Measurements from ENCODE around the gene SPATA24.

SPATA24 gene

GRCh38 chr5:139403418-139403786 is 487 bp downstream of the SPATA24 start:
- no peak for DNase-seq (ENCODE audit: low read depth)
- H3K4me3 ChIP-seq (ENCODE audit: low read depth, low read length), result peak overlapping the region; percentile 75
- TF ChIP-seq CTCF (IDR thresholded peaks at IDR 0.05; ENCODE audit: insufficient read depth, low read depth, low read length, missing control alignments), result no peak

- peak overlapping the region; percentile 75 for H3K4me3 ChIP-seq (ENCODE audit: low read depth, low read length)
- TF ChIP-seq CTCF (IDR thresholded peaks at IDR 0.05; ENCODE audit: insufficient read depth, low read depth, low read length, missing control alignments), result peak; percentile 52
- peak; percentile 55 for DNase-seq (ENCODE audit: low read depth)
These were observed 1.2 kb downstream of the SPATA24 start for GRCh38 chr5:139402561-139403158.

GRCh38 chr5:139401546-139401945 is 2.3 kb downstream of the SPATA24 start:
- TF ChIP-seq CTCF (IDR thresholded peaks at IDR 0.05; ENCODE audit: insufficient read depth, low read depth, low read length, missing control alignments), result no peak
- DNase-seq (ENCODE audit: low read depth), result no peak
- no peak overlapping the region for H3K4me3 ChIP-seq (ENCODE audit: low read depth, low read length)

GRCh38 chr5:139399501-139400121 is 4.3 kb downstream of the SPATA24 start:
- H3K4me3 ChIP-seq (ENCODE audit: low read depth, low read length), result peak overlapping the region; percentile 49
- no peak for TF ChIP-seq CTCF (IDR thresholded peaks at IDR 0.05; ENCODE audit: insufficient read depth, low read depth, low read length, missing control alignments)
- DNase-seq (ENCODE audit: low read depth), result peak; percentile 86

- H3K4me3 ChIP-seq (ENCODE audit: low read depth, low read length), result no peak overlapping the region
- no peak for TF ChIP-seq CTCF (IDR thresholded peaks at IDR 0.05; ENCODE audit: insufficient read depth, low read depth, low read length, missing control alignments)
- no peak for DNase-seq (ENCODE audit: low read depth)
These were observed 6.0 kb downstream of the SPATA24 start for GRCh38 chr5:139397921-139398320.

- no peak overlapping the region for H3K4me3 ChIP-seq (ENCODE audit: low read depth, low read length)
- DNase-seq (ENCODE audit: low read depth), result no peak
- no peak for TF ChIP-seq CTCF (IDR thresholded peaks at IDR 0.05; ENCODE audit: insufficient read depth, low read depth, low read length, missing control alignments)
These were observed 7.2 kb downstream of the SPATA24 start for GRCh38 chr5:139396691-139397090.

Data from GM12865 (cell line).